Endodermal cell (in vitro differentiated cells): ENCODE data around the gene CT45A7. TPM values are rescaled to one million over a fixed set of nuclear protein-coding genes. Genes with fewer than 3 reads are reported as not detected.

Source experiments
- total RNA-seq, 2 donors: library from RNA; stranded (reverse); fragmentation: NEBNext Ultra II Directional in 1 of 2; extraction: Animal tissue kit (Norgen Biotek cat#: 25700) in 1 of 2; gene quantifications; 2 replicates in 1 of 2; 3 replicates in 1 of 2; pipeline ENCODE4 v1.2.1, GENCODE V29; 2021

Gene CT45A7
- total RNA-seq, 2 donors from 2014 or later = not detected

Other genes with a start within 250 kb of the CT45A7 start
- gene CT45A1, start 123.6 kb downstream of the CT45A7 start, total RNA-seq = not detected
- not detected for gene CT45A3, start 69.1 kb downstream of the CT45A7 start, total RNA-seq
- gene CT45A5, start 51.8 kb downstream of the CT45A7 start, total RNA-seq = not detected
- gene CT45A6, start 34.5 kb downstream of the CT45A7 start, total RNA-seq = not detected
- not detected for gene CT45A2, start 17.3 kb downstream of the CT45A7 start, total RNA-seq
- gene CT45A8, start 17.3 kb upstream of the CT45A7 start, total RNA-seq = not detected
- gene CT45A9, start 34.5 kb upstream of the CT45A7 start, total RNA-seq = not detected
- not detected for gene CT45A10, start 56.2 kb upstream of the CT45A7 start, total RNA-seq
- not detected for gene SAGE1, start 56.4 kb upstream of the CT45A7 start, total RNA-seq
- gene MMGT1, start 136.7 kb upstream of the CT45A7 start, total RNA-seq = 10 to 100 TPM; 17.5 to 19.2 TPM
- 10 to 100 TPM; 10.2 to 13.6 TPM for gene SLC9A6, start 148.2 kb upstream of the CT45A7 start, total RNA-seq